Fibroblast of lung (primary cell): ENCODE measurements around the gene SPEF1. TPM values are rescaled to one million over a fixed set of nuclear protein-coding genes. Genes with fewer than 3 reads are reported as not detected.

Source experiments
- DNase-seq, 2 donors: peaks; one replicate each; pipeline versions ENCODE4 v3.0.0 to v3.0.0-alpha.2; 2010; ENCODE audit warnings: low read depth in 2 of 2
- H2AFZ ChIP-seq: 2 replicates; pipeline ENCODE4 v1.5.1; 2012; ENCODE audit warnings: low read length, control low read depth, inconsistent platforms
- H3K27ac ChIP-seq: 2 replicates; pipeline ENCODE4 v1.5.1; 2011; ENCODE audit warnings: low read length, control low read depth; ENCODE audit not compliant: insufficient read depth
- H3K27me3 ChIP-seq: 2 replicates; pipeline ENCODE4 v1.5.1; 2011; ENCODE audit warnings: mild to moderate bottlenecking, low read length; ENCODE audit not compliant: control insufficient read depth, insufficient read depth
- H3K36me3 ChIP-seq: 2 replicates; pipeline ENCODE4 v1.5.1; 2011; ENCODE audit warnings: low read length; ENCODE audit not compliant: control insufficient read depth, insufficient read depth
- H3K4me1 ChIP-seq: 2 replicates; pipeline ENCODE4 v1.5.1; 2011; ENCODE audit warnings: low read length; ENCODE audit not compliant: control insufficient read depth, insufficient read depth; ENCODE audit errors: extremely low read depth
- H3K4me2 ChIP-seq: 2 replicates; pipeline ENCODE4 v1.5.1; 2011; ENCODE audit warnings: low read length, control low read depth; ENCODE audit not compliant: insufficient read depth; ENCODE audit errors: extremely low read depth
- H3K4me3 ChIP-seq, 4 experiments: fragments of 200-600 bp in 1 of 4; sonication (generic) in 1 of 4; replicated peaks in 1 of 4; 2 replicates each; pipeline ENCODE4 v1.5.1; 2011 to 2016; ENCODE audit warnings: low read length in 4 of 4, low read depth in 3 of 4, mild to moderate bottlenecking in 3 of 4, control low read depth in 2 of 4, inconsistent platforms in 1 of 4, mixed read lengths in 1 of 4; ENCODE audit not compliant: insufficient read depth in 1 of 4; ENCODE audit errors: control extremely low read depth in 1 of 4
- H3K79me2 ChIP-seq: 2 replicates; pipeline ENCODE4 v1.5.1; 2012; ENCODE audit warnings: mild to moderate bottlenecking, low read length, inconsistent platforms; ENCODE audit not compliant: control insufficient read depth, insufficient read depth
- H3K9ac ChIP-seq: 2 replicates; pipeline ENCODE4 v1.5.1; 2011; ENCODE audit warnings: mild to moderate bottlenecking, low read length, control low read depth; ENCODE audit not compliant: insufficient read depth
- H3K9me3 ChIP-seq: 2 replicates; pipeline ENCODE4 v1.5.1; 2012; ENCODE audit warnings: low read depth, low read length; ENCODE audit not compliant: control insufficient read depth, insufficient read depth
- H4K20me1 ChIP-seq: 2 replicates; pipeline ENCODE4 v1.5.1; 2011; ENCODE audit warnings: low read length; ENCODE audit not compliant: control insufficient read depth, insufficient read depth; ENCODE audit errors: extremely low read depth
- EZH2 ChIP-seq: IDR thresholded peaks from 2 replicates; pipeline ENCODE4 v1.5.1; 2012; ENCODE audit warnings: low read length, control low read depth, mild to moderate bottlenecking; ENCODE audit errors: missing control alignments
- polyA plus RNA-seq, 2 donors: library from polyadenylated mRNA; depleted of rRNA in 1 of 2; stranded (reverse) in 1 of 2; unstranded in 1 of 2; fragments of >200 nt; gene quantifications; 2 replicates each; pipeline ENCODE4 v1.2.1, GENCODE V29; 2011 to 2012; ENCODE audit warnings: missing spikeins in 1 of 2
- total RNA-seq: library from RNA; depleted of rRNA; stranded (reverse); fragments of >200 nt; gene quantifications from 2 replicates; pipeline ENCODE4 v1.2.1, GENCODE V29; 2014
- TF ChIP-seq, protein P1 (sequence below), 2 donors: IDR thresholded peaks in 1 of 2; conservative IDR thresholded peaks in 1 of 2; 1 replicate in 1 of 2; 2 replicates in 1 of 2; pipeline ENCODE4 v1.5.1; 2011 to 2012; ENCODE audit warnings: low read length in 2 of 2, control low read depth in 1 of 2, inconsistent platforms in 1 of 2, low read depth in 1 of 2, mild to moderate bottlenecking in 1 of 2

The SPEF1 gene
- total and polyA plus RNA-seq, 2 donors (not counting 1 experiment from before 2014, with no cell fraction given), result 0.07 to 0.17 TPM

GRCh38 chr20:3783511-3784195 is 2.4 kb upstream of the SPEF1 start:
- peak overlapping the region; percentile 62 for H3K4me2 ChIP-seq
- TF ChIP-seq EZH2, result no peak
- TF ChIP-seq, protein P1, sequence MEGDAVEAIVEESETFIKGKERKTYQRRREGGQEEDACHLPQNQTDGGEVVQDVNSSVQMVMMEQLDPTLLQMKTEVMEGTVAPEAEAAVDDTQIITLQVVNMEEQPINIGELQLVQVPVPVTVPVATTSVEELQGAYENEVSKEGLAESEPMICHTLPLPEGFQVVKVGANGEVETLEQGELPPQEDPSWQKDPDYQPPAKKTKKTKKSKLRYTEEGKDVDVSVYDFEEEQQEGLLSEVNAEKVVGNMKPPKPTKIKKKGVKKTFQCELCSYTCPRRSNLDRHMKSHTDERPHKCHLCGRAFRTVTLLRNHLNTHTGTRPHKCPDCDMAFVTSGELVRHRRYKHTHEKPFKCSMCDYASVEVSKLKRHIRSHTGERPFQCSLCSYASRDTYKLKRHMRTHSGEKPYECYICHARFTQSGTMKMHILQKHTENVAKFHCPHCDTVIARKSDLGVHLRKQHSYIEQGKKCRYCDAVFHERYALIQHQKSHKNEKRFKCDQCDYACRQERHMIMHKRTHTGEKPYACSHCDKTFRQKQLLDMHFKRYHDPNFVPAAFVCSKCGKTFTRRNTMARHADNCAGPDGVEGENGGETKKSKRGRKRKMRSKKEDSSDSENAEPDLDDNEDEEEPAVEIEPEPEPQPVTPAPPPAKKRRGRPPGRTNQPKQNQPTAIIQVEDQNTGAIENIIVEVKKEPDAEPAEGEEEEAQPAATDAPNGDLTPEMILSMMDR (conservative IDR thresholded peaks at IDR 0.05 in 1 of 2, IDR thresholded peaks at IDR 0.05 in 1 of 2; ENCODE audit: low read depth in 1 of 2, low read length in 2 of 2), result no peak
- peaks cover 34% of the 10 kb centered on the region for H3K79me2 ChIP-seq
- H2AFZ ChIP-seq, result no peak overlapping the region
- H3K9me3 ChIP-seq, result no peaks in the 10 kb centered on the region
- no peak overlapping the region for H3K27ac ChIP-seq
- H3K36me3 ChIP-seq, result peaks cover 5% of the 10 kb centered on the region
- H3K9ac ChIP-seq, result no peak overlapping the region
- no peak for DNase-seq
- H3K27me3 ChIP-seq, result no peaks in the 10 kb centered on the region
- H4K20me1 ChIP-seq, result peaks cover 2% of the 10 kb centered on the region
- peak overlapping the region in 1 of 4 experiments; percentile 22 for H3K4me3 ChIP-seq
- peaks cover 21% of the 10 kb centered on the region for H3K4me1 ChIP-seq

DNA sequence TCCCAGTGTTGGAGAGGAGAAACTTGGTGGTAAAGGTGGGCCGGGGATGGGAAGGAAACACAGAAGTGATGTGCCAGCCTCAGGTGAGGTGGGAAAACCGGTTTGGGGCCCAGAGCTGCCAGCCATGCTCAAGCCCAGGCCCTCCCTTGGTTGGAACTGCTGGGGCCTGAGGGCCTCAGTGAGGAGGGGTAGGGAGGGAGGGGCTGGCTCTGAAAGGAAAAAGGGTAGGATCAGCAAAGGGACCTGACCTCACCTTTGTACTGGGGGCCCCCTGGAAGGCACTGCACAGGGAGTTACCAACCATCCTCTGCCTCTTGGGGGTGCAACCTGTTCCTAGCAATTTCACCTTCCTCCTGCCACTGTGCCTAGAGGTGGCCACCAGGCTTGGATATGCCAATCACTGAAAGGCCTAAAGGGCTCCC is 1.8 kb upstream of the SPEF1 start:
- H3K27ac ChIP-seq, result no peak overlapping the region

DNA sequence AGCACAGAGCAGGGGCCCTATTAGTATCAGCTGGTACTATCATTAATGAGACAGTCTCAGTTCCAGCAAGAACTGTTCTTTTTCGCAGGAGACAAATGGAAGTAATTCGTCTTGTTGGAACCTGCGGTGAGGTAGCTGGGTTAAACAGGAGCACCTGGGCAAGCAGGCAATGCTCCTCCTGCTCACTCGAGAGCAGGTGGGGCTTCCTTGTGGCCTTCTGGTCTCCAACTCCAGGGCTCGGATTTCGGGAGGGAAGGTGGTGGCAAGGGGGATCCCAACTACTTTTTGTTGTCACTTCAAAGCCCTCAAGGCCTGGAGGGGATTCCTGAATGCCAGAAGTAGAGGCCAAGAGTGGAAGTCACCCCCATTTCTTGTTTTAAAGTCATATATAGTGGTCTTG is 1.3 kb upstream of the SPEF1 start:
- Histone ChIP-seq H3K9me3 (no peaks in the 10 kb centered on the region), H3K4me3 (no peak overlapping the region), H3K4me2 (no peak overlapping the region), H4K20me1 (peaks cover 2% of the 10 kb centered on the region), H3K27me3 (no peaks in the 10 kb centered on the region), H3K27ac (no peak overlapping the region), H3K9ac (no peak overlapping the region), H3K4me1 (peaks cover 23% of the 10 kb centered on the region), H3K79me2 (peaks cover 34% of the 10 kb centered on the region), H2AFZ (no peak overlapping the region), H3K36me3 (peaks cover 5% of the 10 kb centered on the region)
- no peak for DNase-seq
- TF ChIP-seq EZH2, result no peak
- TF ChIP-seq, protein P1 (conservative IDR thresholded peaks at IDR 0.05 in 1 of 2, IDR thresholded peaks at IDR 0.05 in 1 of 2; ENCODE audit: low read depth in 1 of 2, low read length in 2 of 2), result no peak

More for the DNA sequence above, 1.8 kb upstream of the SPEF1 start:
- Histone ChIP-seq H3K79me2 (peaks cover 34% of the 10 kb centered on the region), H3K4me1 (peaks cover 22% of the 10 kb centered on the region), H3K4me2 (peak overlapping the region; percentile 62), H3K27me3 (no peaks in the 10 kb centered on the region), H3K4me3 (no peak overlapping the region), H4K20me1 (peaks cover 2% of the 10 kb centered on the region), H3K36me3 (peaks cover 5% of the 10 kb centered on the region), H3K9me3 (no peaks in the 10 kb centered on the region), H2AFZ (no peak overlapping the region), H3K9ac (no peak overlapping the region)
- DNase-seq, result no peak
- TF ChIP-seq EZH2, result no peak
- TF ChIP-seq, protein P1 (conservative IDR thresholded peaks at IDR 0.05 in 1 of 2, IDR thresholded peaks at IDR 0.05 in 1 of 2; ENCODE audit: low read depth in 1 of 2, low read length in 2 of 2), result no peak
